ENCODE measurements around the gene RMI2.
A peak's percentile ranks its signal among the peaks of the same experiment; 100 is the strongest.

RMI2 gene

DNA sequence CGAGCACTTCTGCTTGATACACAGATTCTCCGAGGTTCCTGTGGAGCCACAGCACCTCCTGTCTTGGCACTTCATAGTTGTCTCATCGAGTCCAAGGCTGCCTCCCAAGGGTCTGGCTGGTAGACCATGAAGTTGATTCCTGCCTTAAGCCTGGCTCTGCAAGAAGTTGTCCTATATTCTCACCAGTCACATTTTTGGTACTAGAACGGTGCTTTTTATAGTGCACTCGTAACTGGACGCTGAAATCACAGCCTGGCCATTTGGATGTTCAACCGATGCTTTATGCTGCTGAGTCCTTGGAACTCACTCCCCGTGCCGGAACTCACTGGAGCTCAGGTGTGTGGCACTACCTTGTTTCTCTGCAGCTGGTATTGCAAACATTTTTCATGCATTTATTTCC lies 35.6 kb downstream of the RMI2 start:
- no peak for DNase-seq

DNA sequence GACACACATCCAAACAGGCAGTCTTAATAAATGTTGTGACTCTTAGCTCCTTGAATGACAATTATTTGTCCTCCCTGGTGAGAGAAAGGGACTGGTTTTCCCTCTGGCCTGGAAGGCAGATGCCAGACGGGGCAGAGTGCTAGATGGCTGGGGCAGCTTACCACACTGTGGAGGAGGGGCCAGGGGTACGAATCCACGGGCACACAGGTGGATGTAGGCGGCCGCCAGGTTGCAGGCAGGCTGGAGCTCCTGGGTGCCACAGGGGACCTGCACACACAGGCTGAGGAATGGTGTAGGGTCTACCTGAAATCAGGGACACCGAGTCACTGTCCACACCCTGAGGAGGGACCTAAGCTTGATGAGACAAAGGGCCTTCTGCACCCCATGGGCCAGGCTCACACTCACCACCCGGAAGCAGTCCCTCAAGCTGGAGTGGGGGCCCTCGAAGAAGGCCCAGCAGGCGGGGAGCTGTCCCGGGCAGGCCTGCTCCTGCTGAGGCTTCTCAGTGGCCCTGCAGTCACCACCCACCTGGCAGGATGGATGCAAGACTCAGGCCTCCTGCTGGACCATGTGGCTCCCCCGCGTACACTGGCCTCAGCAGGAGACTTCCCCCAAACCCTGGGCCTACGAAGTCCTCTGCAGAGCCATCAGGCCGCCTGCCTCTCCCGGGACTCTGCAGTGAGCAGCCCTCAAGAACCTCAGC lies 38.4 kb downstream of the RMI2 start:
- DNase-seq: no peak

DNA sequence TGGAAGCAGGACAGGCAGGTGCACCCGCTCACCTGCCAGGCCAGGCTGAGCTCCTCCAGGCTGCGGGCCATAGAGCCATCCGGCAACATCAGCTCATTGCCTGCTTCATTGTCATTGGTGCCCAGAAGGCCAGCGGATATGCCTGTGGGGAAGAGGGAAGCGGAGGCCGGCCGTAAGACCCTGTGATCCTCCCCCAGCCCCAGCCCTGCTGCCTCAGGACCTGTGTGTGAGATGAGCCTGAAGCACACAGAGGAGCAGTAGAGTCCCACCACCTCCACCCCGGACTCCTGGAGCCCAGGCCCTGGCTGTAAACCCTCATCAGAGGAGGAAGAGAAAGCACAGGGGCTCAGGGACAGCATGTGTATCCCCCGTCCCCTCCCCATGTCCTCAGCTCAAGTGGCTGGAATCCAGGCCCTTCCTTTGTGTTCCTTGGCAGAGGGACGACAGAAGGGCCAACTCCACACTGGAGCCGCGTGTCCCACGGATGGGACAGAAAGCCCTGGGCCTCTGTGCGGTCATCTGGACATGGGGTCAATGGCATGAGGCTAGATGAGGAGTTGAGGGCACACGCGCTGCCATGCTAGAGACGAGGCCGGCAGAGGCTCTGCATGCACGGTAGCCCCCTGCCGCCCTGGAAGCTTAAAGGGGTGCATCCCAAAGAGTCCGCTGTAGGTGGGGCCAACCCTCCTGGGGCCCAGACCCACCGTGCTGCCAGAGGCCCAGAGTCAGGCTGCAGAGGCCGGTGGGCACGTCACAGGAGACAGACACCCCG lies 39.1 kb downstream of the RMI2 start:
- no peak for DNase-seq

DNA sequence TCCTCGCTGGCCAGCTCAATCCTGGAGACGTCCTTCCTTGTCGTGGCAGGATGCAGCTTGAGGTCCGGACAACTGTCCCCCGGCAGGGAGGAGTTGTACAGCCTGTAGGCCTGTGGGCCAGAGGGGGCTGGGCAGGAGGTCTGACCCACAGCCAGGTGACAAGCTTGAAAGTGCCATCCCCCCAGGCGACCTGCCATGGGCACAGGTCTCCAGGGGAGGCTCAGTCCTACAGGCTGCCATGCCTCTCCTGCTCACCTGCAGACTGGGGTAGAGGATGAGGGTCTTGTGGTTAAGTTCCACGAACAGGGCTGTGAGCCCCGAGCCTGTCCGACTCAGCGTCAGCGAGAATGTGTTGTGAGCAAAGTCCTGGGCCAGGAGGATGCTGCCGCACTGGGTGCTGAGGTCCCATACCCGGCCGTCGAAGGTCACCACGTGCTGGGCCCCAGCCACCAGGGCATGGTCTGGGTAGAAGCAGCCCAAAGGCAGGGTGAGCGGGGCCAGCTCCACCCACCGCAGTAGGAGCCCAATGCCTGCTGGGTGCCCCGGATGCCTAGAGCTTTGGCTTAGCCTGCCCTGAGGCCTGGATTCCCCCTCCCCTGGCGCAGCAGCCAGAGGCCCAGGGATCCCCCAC lies 39.8 kb downstream of the RMI2 start:
- no peak for DNase-seq

DNA sequence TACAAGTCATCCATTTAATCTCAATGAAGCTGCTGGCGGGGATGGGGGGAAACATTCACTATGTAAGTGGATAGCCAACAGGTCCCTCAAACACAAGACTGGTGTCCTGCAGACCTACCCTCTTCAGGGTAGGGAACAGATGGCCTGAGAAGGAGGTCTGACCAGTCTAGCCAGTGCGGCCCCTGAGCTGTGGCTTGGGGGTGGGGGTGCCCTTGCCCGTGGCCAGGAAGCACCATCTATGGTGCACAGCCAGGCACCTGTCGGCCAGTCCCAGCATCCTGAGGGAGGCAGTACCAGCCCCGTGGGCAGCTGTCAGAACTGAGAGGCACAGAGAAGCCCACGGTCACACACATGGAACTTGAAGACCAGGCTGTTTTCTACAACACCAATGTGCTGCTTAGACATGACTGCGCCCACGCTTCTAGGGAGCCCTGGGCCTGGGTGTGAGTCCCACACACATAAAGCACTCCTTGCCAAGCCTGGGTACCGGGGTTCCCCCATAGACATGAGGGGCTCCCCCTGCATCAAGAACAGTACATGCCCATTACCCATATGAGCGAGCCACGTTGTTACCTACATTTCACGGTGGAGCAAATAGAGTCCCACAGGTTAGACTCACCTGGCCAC lies 40.9 kb downstream of the RMI2 start:
- no peak for DNase-seq

DNA sequence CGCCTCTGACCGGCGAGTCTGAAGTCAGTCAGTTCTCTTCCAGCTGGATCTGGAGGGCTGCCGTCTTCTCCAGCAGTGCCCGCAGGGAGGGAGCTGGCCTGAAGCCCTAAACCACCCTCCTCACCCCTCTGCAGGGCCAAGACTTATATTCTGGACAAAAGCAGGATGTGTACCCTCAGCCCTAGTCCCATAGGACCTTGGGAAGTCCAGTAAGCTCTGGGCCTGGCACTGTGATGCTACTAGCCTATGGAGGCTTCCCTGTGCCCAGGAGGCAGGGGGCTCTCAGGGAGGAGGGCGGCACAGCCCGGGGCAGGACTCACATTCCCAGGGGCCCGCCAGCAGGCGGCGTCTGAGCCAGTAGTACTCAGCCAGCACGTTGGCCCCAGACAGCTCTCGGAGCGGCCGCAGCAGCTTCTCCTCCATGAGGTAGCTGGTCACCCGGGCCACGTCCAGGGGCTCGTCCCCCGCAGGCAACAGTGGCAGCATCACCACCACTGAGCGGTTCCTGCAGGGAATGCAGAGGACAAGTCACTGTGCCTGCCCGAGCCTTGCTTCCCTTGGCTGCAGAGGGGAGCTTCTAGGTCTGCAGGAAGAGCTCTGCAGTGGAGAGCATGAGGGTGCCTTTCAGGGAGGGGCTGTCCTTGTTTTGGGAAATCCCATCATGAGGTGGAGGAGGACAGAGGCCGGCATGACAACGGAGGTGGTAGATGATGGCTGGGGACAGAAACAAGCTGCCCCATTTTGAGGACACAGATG lies 41.7 kb downstream of the RMI2 start:
- peak in 3 of 56 donors; percentile 9 to 16 (median 13) for DNase-seq

DNA sequence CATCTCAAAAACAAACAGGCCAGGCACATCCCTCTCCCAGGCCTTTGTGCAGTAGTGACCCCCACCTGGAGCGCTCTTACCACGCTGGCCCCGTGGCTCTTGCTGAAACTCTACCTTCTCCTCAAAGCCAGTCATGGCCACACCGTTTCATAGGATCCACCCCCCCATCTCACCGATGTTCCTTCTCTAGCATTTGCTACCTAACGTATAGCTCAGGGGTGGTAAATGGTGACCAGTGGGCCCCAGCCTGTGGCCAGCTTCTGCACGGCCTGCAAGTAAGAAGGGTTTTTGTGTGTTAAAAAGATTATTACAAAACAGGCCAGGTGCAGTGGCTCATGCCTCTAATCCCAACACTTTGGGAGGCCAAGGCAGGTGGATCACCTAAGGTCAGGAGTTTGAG lies 43.8 kb downstream of the RMI2 start:
- no peak for DNase-seq

DNA sequence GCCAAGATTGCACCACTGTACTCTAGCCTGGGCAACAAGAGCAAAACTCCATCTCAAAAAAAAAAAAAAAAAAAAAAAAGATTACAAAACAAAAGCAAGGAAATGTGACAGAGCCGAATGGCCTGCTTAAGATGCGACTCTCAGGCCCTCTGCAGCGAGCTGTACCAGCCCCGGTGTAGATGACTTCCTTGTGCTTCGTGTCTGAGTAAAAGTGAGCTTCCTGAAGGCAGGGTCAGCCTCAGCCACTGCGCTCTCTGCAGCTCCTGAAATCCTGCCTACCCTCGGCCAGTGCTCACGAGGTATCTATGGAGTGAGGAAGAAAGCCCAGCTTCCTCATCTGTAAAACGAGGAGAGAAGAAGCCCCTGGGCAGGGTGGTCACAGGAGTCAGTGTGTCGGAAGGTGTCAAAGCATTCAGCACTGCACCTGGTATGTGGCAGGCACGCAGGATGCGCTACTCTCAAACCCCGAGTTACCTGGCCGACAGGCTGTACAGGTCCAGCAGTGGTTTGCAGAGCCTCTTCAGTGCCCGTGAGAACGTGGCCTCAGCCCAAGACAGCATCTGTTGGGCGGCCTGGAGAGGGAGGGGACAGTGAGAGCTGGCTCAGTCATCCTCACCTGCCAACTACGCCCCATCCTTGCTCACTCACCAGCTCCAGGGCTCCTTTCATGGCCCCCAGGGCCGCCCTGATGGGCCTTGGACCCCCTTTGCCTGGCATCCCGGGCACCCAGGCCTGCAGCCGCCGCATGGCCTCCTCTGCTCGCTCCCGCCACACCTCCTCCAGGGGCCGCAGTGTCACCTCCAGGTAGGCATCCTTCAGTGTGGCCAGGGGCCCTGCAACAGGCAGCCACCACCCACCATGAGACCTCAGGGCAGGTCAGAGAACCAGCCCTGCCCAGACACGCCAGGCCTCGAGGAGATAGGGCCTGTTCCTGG lies 44.6 kb downstream of the RMI2 start:
- no peak for DNase-seq

DNA sequence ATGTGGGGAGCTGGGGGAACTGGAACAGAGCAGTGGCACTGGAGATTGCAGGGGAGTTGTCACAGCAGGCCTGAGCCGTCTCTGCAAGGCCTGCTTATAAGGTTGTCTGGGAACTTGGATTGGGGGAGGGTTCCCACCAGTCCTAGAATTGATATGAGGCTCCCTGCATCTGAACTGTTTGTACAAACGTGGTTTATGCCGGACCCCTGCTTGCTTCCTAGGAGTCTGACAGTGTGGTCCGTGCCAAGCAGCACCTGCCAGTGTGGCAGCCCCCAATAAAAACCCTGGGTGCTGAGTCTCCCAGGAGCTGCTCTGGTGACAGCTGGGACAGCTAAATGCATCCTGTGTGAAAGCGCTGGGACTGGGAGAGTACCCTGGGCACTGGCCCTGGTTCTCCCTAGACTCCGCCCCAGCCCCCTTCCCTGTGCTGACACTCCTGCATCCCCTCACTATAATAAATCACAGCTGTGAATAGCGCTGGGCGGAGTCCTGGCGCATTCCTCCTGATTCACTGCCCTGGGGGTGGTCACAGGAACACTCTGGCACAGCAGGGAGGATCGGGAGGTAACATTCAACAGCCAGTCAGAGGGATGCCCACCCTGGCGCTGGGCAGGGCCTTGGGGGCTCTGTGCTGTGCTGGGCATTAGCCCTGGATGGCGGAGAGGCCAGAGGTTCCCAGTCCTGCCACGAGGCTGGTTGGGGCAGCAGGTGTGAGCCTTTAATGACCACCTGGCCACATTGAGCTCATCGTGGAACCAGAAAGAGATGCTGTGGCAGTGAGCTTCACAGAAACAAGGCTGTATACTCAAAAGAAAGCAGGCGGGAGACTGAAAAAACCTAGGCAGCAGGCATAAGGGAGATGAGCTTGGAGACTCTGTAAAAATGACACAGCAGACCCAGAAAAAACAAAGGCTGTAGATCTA lies 45.6 kb downstream of the RMI2 start:
- DNase-seq: no peak

DNA sequence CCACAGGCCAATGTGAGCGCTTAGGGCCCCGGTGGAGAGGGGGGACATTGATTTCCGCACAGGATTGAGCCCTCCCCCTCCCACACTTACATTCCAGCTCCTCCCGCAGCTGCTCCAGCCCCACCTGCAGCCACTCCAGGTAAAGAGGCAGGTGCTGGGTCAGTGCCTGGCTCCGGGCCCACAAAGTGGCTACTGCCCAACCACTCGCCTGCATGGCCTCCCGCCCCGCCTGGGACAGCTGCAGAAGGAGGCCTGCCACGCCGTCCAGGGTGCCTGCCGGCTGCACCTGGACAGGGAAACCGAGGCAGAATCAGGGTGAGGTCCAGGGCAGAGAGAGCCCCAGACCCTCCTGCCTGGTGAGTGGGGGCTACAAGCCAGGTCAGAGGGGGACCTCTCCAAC lies 46.3 kb downstream of the RMI2 start:
- DNase-seq: no peak

DNA sequence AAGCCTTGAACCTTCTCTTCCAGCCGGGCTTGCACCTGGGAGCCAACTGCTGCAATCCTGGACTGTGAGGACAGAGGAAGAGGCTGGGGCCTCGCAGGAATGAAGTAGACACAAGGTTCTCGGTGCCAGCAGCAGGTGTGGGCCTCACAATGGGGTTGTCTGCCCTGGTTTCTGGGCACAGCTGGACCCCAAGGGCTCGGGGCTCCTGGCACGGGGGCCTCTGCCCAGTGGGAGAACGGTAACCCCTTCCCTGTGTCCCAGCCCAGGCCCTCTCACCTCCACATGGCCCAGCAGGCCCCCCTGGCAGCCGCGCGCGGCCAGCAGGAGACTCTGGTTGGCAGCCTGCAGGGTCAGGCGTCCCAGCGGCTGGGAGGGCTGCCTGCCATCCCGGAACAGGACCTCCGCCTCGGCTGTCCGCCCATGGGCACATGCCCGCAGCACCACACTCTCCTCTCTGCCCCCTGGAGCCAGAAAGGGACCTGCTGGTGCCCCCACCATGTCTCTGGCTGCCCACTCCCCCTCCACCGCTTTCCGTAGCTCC lies 46.9 kb downstream of the RMI2 start:
- DNase-seq: no peak

DNA sequence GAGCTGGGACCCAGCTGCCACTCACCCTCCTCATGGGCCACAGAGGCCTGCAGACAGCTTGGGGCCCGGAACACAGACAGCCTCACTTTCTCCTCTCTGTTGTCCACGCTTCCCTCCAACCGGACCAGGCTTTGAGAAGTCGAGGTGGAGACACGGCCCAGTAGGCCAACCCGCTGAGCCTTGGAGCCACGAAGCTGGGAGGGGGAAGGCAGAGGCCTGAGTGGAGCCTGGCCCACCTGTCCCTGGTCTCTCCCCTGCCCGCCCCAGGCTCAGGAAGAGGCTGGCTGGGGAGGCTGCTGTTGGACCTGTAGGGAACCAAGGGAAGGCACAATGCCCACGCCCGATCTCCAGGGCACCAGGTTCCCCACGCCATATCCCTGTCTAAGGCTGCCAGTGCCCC lies 48.1 kb downstream of the RMI2 start:
- no peak for DNase-seq

DNA sequence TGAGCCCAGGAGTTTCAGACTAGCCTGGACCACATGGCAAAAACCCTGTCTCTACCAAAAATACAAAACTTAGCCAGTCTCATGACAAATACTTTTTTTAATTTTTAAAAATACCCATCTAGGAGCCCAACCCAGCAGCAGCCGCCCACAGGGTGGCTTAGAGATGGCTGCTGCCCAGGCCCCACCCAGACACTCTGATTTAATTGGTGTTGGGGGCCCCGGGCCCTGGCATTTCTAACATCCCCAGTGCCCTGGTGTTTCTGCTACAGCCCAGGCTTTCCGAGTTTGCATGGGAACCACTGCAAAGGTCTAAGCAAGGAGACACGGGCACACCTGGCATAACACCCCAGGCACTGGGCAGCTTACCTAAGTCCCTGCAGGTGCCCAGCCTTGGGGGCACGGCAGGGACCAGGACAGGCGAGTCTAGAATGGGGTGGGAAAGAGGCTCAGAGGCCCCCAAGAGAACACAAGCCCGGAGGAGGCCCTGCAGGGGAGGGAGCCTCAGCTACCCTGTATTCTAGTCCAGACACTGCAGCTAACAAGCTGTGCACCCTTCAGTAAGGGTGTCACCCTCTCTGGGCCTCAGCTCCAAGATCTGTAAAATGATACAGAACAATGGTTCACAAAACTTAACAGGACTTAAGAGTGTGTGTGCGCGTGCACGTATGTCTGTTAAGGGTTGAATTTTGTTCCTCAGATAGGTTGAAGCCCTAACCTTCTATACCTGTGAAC lies 48.8 kb downstream of the RMI2 start:
- no peak for DNase-seq

DNA sequence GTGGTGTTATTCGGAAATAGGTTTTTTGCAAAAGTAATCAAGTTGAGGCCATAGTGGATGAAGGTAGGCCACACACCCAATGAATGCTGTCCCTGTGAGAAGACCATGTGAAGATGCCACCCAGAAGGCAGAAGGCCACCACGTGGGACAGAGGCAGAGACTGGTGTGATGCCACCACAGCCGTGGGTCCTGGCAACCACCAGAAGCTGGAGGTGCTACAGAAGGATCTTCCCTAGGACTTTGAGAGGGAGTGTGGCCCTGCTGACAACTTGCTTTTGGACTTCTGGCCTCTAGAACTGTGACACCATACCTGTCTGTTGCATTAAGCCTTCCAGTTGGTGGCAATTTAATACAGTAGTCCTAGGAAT lies 49.3 kb downstream of the RMI2 start:
- DNase-seq: no peak

DNA sequence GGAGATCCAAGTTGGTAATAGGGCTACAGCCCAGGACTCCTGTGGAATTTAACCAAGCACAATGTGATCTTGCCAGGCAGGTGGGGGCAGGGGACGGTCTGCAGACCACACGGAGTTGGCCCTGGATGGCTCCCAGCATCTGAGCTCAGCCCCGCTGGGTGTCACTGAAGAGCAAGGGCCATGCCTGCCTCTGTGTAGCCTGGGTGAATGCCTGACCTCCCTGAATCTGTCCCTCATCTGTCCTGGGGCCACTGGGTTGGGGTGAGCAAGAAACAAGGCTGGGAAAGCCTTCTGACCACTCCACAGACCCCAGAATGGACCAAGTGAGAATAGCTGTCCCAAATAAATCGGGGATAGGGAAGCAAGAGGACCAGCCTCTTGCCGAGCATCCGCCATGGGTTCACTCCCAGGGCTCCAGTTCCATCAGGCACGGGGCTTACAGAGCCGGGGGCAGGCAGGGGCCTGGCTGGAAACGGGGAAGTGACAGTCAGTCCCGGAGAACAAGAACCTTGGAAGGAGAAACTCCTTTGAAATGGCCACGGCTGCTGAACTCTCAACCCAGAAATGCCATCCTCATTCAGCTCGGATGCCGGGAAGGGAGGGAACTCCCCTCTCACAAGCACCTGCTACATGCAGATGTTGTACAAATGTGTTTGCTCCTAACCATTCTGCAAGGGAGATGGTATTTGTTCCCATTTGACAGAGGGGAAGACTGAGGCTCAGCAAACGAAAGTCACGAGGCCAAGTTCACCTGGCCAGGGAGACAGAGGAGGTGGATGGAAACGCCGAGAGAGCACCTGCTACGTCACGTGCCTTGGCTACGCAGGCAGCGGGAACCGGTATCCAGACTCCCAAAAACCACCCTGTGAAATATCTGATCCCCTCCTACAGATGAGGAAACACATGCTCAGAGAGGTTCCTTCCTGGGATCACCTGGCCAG lies 50.0 kb downstream of the RMI2 start:
- no peak for DNase-seq

DNA sequence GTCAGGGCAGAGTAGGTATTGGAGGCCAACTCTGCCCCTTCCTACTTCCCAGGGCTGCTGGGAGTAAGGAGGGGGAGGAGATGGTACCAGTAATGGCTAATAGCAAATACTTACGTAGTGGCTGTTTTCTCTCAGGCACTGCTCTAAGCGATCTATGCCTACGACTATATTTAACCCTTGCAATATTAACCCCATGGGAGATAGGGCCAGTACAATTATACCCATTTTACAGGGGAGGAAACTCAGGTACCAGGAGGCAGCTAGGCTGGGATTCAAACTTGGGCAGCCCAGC lies 50.6 kb downstream of the RMI2 start:
- DNase-seq: no peak

Measured in nucleus accumbens (tissue), 56 donors.